HCT116 (cell line): ENCODE results near the gene COPZ1. TPM values are rescaled to one million over a fixed set of nuclear protein-coding genes. Genes with fewer than 3 reads are reported as not detected.

Source experiments
- ATAC-seq: fragments of 200-7000 bp; cut with Tn5 transposase; 2 replicates; pipeline ENCODE4 v1.9.1; 2020; ENCODE audit warnings: mild to moderate bottlenecking, moderate library complexity
- BruUV-seq: library from RNA; stranded (reverse); fragments of 400-500 nt; replicated peaks from 2 replicates; lab custom pipeline; 2021; lab: Mats Ljungman, UMichigan
- CTCF ChIA-PET: fragments of 300-600 bp; sonication (Branson Sonifier 250); formaldehyde crosslinking; loops from one replicate; lab custom pipeline; 2021; ENCODE audit warnings: antibody characterized with exemption; lab: Charles Lee
- POLR2A ChIA-PET: fragments of 300-600, 350-600 bp; sonication (Branson Sonifier 250); formaldehyde crosslinking; loops from one replicate; lab custom pipeline; 2021; ENCODE audit warnings: antibody characterized with exemption; lab: Charles Lee
- RAD21 ChIA-PET, 2 experiments: fragments of 300-600 bp; sonication (Branson Sonifier 250); formaldehyde crosslinking; loops; one replicate each; lab custom pipeline; 2023; ENCODE audit warnings: low total read pairs in 2 of 2; ENCODE audit not compliant: uncharacterized antibody in 2 of 2, unreplicated experiment in 2 of 2, low non-redundant PET in 1 of 2; lab: Charles Lee
- DNase-seq: peaks from one replicate; pipeline ENCODE4 v3.0.0-alpha.2; 2010; ENCODE audit warnings: low read depth, low spot score
- H2AFZ ChIP-seq: fragments of 200-600 bp; shearing (Covaris generic), sonication (generic); 2 replicates; pipeline ENCODE4 v1.6.1; 2017; ENCODE audit warnings: low read depth, mixed run types, mixed read lengths, antibody characterized with exemption, low read length; ENCODE audit not compliant: poor library complexity, severe bottlenecking
- H3K27ac ChIP-seq: 2 replicates; pipeline ENCODE4 v1.5.1; 2012; ENCODE audit warnings: low read depth, low read length
- H3K27me3 ChIP-seq: fragments of 200-600 bp; sonication (generic); 2 replicates; pipeline ENCODE4 v1.6.1; 2016; ENCODE audit warnings: mixed run types, low read length, mixed read lengths; ENCODE audit not compliant: insufficient read depth
- H3K36me3 ChIP-seq, 2 experiments: fragments of 200-500 bp in 1 of 2; fragments of 200-600 bp in 1 of 2; sonication (Bioruptor generic) in 1 of 2; sonication (generic) in 1 of 2; 2 replicates each; pipeline versions ENCODE4 v1.5.1 to v1.6.1; 2014 to 2016; ENCODE audit warnings: low read length in 2 of 2, inconsistent platforms in 1 of 2, mixed read lengths in 1 of 2, mixed run types in 1 of 2; ENCODE audit not compliant: insufficient read depth in 2 of 2, control insufficient read depth in 1 of 2
- H3K4me1 ChIP-seq, 2 experiments: fragments of 200-600 bp in 1 of 2; sonication (generic) in 1 of 2; 2 replicates each; pipeline versions ENCODE4 v1.5.1 to v1.6.1; 2012 to 2017; ENCODE audit warnings: low read length in 2 of 2, inconsistent platforms in 1 of 2, mild to moderate bottlenecking in 1 of 2, mixed read lengths in 1 of 2, mixed run types in 1 of 2, moderate library complexity in 1 of 2; ENCODE audit not compliant: insufficient read depth in 2 of 2, control insufficient read depth in 1 of 2
- H3K4me2 ChIP-seq: fragments of 200-600 bp; sonication (generic); 2 replicates; pipeline ENCODE4 v1.6.1; 2017; ENCODE audit warnings: mixed run types, low read length, mixed read lengths
- H3K4me3 ChIP-seq, 2 experiments: fragments of 200-600 bp in 1 of 2; sonication (generic) in 1 of 2; replicated peaks in 1 of 2; 2 replicates each; pipeline ENCODE4 v1.5.1; 2011 to 2016; ENCODE audit warnings: low read length in 2 of 2, control low read depth in 1 of 2, low read depth in 1 of 2, mild to moderate bottlenecking in 1 of 2, mixed read lengths in 1 of 2, mixed run types in 1 of 2
- H3K79me2 ChIP-seq: fragments of 200-600 bp; sonication (generic); 2 replicates; pipeline ENCODE4 v1.6.1; 2017; ENCODE audit warnings: mild to moderate bottlenecking, mixed run types, low read length, moderate library complexity, mixed read lengths; ENCODE audit not compliant: insufficient read depth
- H3K9ac ChIP-seq: fragments of 200-600 bp; sonication (generic); 2 replicates; pipeline ENCODE4 v1.6.1; 2016; ENCODE audit warnings: low read length, mixed read lengths
- H3K9me2 ChIP-seq: fragments of 200-600 bp; sonication (generic), shearing (Covaris generic); 2 replicates; pipeline ENCODE4 v1.6.1; 2017; ENCODE audit warnings: mixed run types, mild to moderate bottlenecking, moderate library complexity; ENCODE audit not compliant: insufficient read depth
- H3K9me3 ChIP-seq, 2 experiments: fragments of 200-500 bp in 1 of 2; fragments of 200-600 bp in 1 of 2; sonication (Bioruptor generic) in 1 of 2; sonication (generic) in 1 of 2; 2 replicates each; pipeline ENCODE4 v1.6.1; 2014 to 2017; ENCODE audit warnings: low read length in 2 of 2, mixed read lengths in 2 of 2, inconsistent platforms in 1 of 2, low read depth in 1 of 2, mild to moderate bottlenecking in 1 of 2, mixed run types in 1 of 2, moderate library complexity in 1 of 2; ENCODE audit not compliant: control insufficient read depth in 1 of 2, insufficient read depth in 1 of 2
- H4K20me1 ChIP-seq: fragments of 200-600 bp; sonication (generic), shearing (Covaris generic); 2 replicates; pipeline ENCODE4 v1.6.1; 2017; ENCODE audit warnings: mixed run types, mild to moderate bottlenecking, moderate library complexity; ENCODE audit not compliant: insufficient read depth
- EZH2phosphoT487 ChIP-seq: fragments of 200-600 bp; IDR thresholded peaks from 2 replicates; pipeline ENCODE4 v1.6.1; 2018; ENCODE audit warnings: antibody characterized with exemption, borderline replicate concordance
- FOSL1 ChIP-seq: IDR thresholded peaks from 2 replicates; pipeline ENCODE4 v1.6.1; 2012; ENCODE audit warnings: low read depth
- POLR2A ChIP-seq: IDR thresholded peaks from 2 replicates; pipeline ENCODE4 v1.7.0; 2011; ENCODE audit warnings: borderline replicate concordance; ENCODE audit not compliant: insufficient read depth, insufficient read length; ENCODE audit errors: extremely low read depth
- POLR2AphosphoS5 ChIP-seq: IDR thresholded peaks from 2 replicates; pipeline ENCODE4 v1.6.1; 2011; ENCODE audit warnings: mild to moderate bottlenecking, low read depth, low read length, moderate library complexity
- ZFX ChIP-seq: fragments of 450-650 bp; IDR thresholded peaks from 2 replicates; pipeline ENCODE4 v1.6.1; 2017
- ZNF274 ChIP-seq: fragments of 200-500 bp; sonication (Bioruptor generic); IDR thresholded peaks from 2 replicates; pipeline ENCODE4 v1.6.1; 2014; ENCODE audit warnings: mild to moderate bottlenecking, low read depth, low read length, inconsistent platforms
- intact Hi-C: fragments of 100-400 bp; cut with micrococcal nuclease; formaldehyde crosslinking; loops from 2 replicates; pipeline ENCODE4 v1.10.0; 2022
- total RNA-seq: library from RNA; stranded (reverse); gene quantifications from one replicate; pipeline ENCODE4 v1.2.1, GENCODE V29; 2021; ENCODE audit not compliant: unreplicated experiment
- TF ChIP-seq, protein P1 (sequence below): IDR thresholded peaks from 2 replicates; pipeline ENCODE4 v1.6.1; 2012
- TF ChIP-seq, protein P2 (sequence below): IDR thresholded peaks from 2 replicates; pipeline ENCODE4 v1.6.1; 2011; ENCODE audit warnings: mild to moderate bottlenecking, low read length, moderate library complexity; ENCODE audit not compliant: insufficient replicate concordance; ENCODE audit errors: extremely low read depth

The COPZ1 gene
- total RNA-seq, 1 experiment from 2014 or later, result 191 TPM

DNA sequence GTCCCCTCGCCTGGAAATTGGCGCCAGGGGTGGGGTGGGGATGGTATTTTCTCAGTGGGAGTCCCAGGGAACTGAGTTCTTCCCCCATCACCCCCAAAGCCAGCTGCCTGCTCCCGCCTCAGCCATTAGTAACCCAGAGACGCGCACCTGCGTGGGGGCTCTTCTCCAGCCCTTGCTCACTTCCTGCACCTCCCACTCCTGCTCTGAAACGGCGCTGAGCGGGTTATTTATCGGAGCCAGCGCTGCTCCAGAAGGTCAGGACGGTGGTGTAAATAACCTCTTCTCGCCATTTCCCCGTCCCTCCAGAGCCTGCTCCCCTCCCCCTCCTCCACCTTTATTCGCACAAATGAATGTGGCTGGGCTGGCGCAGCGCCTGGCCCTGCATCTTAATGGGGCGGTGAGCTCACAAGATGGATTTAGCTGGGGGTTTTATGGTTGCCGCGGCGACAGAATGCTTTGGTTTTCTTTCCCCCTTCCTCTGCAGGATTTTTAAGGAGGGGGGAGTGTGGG lies 27.1 kb downstream of the COPZ1 start:
- DNase-seq (no peak), ATAC-seq (no peak)
- no TSS peak for BruUV-seq
- no peak overlapping the region for H2AFZ ChIP-seq
- ChIA-PET RAD21 (no interaction called here), CTCF (interaction anchor here (1.1 to 3.0 kb wide), 2 partner anchors 27 kb away, joined by 3 to 7 read pairs; partner anchors contain the start of gene COPZ1)
- no peak overlapping the region for H3K4me2 ChIP-seq
- no peaks in the 10 kb centered on the region for H3K9me3 ChIP-seq
- H4K20me1 ChIP-seq, result no peaks in the 10 kb centered on the region
- intact Hi-C loops, result no loop called here
- H3K27me3 ChIP-seq, result no peaks in the 10 kb centered on the region
- H3K4me3 ChIP-seq, result no peak overlapping the region
- TF ChIP-seq ZFX, result no peak
- TF ChIP-seq, protein P1, sequence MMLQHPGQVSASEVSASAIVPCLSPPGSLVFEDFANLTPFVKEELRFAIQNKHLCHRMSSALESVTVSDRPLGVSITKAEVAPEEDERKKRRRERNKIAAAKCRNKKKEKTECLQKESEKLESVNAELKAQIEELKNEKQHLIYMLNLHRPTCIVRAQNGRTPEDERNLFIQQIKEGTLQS, result no peak
- TF ChIP-seq, protein P2, sequence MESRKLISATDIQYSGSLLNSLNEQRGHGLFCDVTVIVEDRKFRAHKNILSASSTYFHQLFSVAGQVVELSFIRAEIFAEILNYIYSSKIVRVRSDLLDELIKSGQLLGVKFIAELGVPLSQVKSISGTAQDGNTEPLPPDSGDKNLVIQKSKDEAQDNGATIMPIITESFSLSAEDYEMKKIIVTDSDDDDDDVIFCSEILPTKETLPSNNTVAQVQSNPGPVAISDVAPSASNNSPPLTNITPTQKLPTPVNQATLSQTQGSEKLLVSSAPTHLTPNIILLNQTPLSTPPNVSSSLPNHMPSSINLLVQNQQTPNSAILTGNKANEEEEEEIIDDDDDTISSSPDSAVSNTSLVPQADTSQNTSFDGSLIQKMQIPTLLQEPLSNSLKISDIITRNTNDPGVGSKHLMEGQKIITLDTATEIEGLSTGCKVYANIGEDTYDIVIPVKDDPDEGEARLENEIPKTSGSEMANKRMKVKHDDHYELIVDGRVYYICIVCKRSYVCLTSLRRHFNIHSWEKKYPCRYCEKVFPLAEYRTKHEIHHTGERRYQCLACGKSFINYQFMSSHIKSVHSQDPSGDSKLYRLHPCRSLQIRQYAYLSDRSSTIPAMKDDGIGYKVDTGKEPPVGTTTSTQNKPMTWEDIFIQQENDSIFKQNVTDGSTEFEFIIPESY, result no peak
- TF ChIP-seq ZNF274, result no peak
- TF ChIP-seq POLR2A, result no peak
- TF ChIP-seq POLR2AphosphoS5, result no peak
- TF ChIP-seq EZH2phosphoT487, result no peak
- no peak for TF ChIP-seq FOSL1
- TF ChIP-seq, all 23 proteins: peak for 0
- Histone ChIP-seq H3K79me2 (no peaks in the 10 kb centered on the region), H3K36me3 (peaks cover 34 to 35% of the 10 kb centered on the region in 2 experiments), H3K27ac (no peak overlapping the region), H3K9ac (no peak overlapping the region), H3K4me1 (peaks cover 0 to 2% of the 10 kb centered on the region in 2 experiments; a peak in 1 of 4 replicates), H3K9me2 (no peaks in the 10 kb centered on the region)
- POLR2A ChIA-PET, result interaction anchor here (0.9 to 1.3 kb wide), 2 partner anchors 8 to 26 kb away, joined by 3 read pairs; no protein-coding TSS in a partner anchor
